OCI-LY7 (cell line): ENCODE results near the gene CCDC178. TPM values are rescaled to one million over a fixed set of nuclear protein-coding genes. Genes with fewer than 3 reads are reported as not detected.

ENCODE experiments used
- BruUV-seq: library from RNA; stranded (reverse); fragments of 400-500 nt; replicated peaks from 2 replicates; lab custom pipeline; 2021; lab: Mats Ljungman, UMichigan
- CTCF ChIA-PET: fragments of 300-600 bp; sonication (Branson Sonifier 250); formaldehyde crosslinking; loops from one replicate; lab custom pipeline; 2022; ENCODE audit warnings: antibody characterized with exemption; ENCODE audit not compliant: unreplicated experiment; lab: Charles Lee
- POLR2A ChIA-PET: fragments of 300-600 bp; sonication (Branson Sonifier 250); formaldehyde crosslinking; loops from one replicate; lab custom pipeline; 2022; ENCODE audit warnings: antibody characterized with exemption; lab: Charles Lee
- DNase-seq: peaks from one replicate; pipeline ENCODE4 v3.0.0-alpha.2; 2015; ENCODE audit warnings: low spot score
- H2AFZ ChIP-seq: fragments of 200-600 bp; sonication (generic), shearing (Covaris generic); 2 replicates; pipeline ENCODE4 v1.6.1; 2014; ENCODE audit warnings: mild to moderate bottlenecking, antibody characterized with exemption, low read length, moderate library complexity
- H3K27ac ChIP-seq: fragments of 200-600 bp; sonication (generic); 2 replicates; pipeline ENCODE4 v1.5.1; 2014; ENCODE audit warnings: mixed run types, low read depth, mild to moderate bottlenecking, moderate library complexity, low read length, inconsistent platforms; ENCODE audit not compliant: poor library complexity, severe bottlenecking
- H3K36me3 ChIP-seq: fragments of 200-600 bp; sonication (generic); 2 replicates; pipeline ENCODE4 v1.6.1; 2014; ENCODE audit warnings: mild to moderate bottlenecking, antibody characterized with exemption, low read length, moderate library complexity, mixed read lengths; ENCODE audit not compliant: insufficient read depth
- H3K4me1 ChIP-seq: fragments of 200-600 bp; sonication (generic); 2 replicates; pipeline ENCODE4 v1.5.1; 2014; ENCODE audit warnings: mild to moderate bottlenecking, low read length; ENCODE audit not compliant: insufficient read depth, poor library complexity, severe bottlenecking
- H3K4me2 ChIP-seq: fragments of 200-600 bp; sonication (generic); 2 replicates; pipeline ENCODE4 v1.6.1; 2014; ENCODE audit warnings: mild to moderate bottlenecking, low read length
- H3K4me3 ChIP-seq: fragments of 200-600 bp; sonication (generic); 2 replicates; pipeline ENCODE4 v1.5.1; 2014; ENCODE audit warnings: mild to moderate bottlenecking, low read depth, low read length; ENCODE audit not compliant: poor library complexity, severe bottlenecking
- H3K79me2 ChIP-seq: fragments of 200-600 bp; sonication (generic); 2 replicates; pipeline ENCODE4 v1.6.1; 2016; ENCODE audit warnings: low read depth, mild to moderate bottlenecking, low read length, moderate library complexity, mixed read lengths; ENCODE audit not compliant: insufficient read depth
- H3K9me2 ChIP-seq: fragments of 200-600 bp; sonication (generic); 2 replicates; pipeline ENCODE4 v1.6.1; 2016; ENCODE audit warnings: mild to moderate bottlenecking, low read length, mixed read lengths; ENCODE audit not compliant: insufficient read depth
- H3K9me3 ChIP-seq: fragments of 200-600 bp; sonication (generic); 2 replicates; pipeline ENCODE4 v1.6.1; 2014; ENCODE audit warnings: mild to moderate bottlenecking, mixed run types, low read length, mixed read lengths
- H4K20me1 ChIP-seq: fragments of 200-600 bp; sonication (generic); 2 replicates; pipeline ENCODE4 v1.6.1; 2014; ENCODE audit warnings: mild to moderate bottlenecking, antibody characterized with exemption, low read length, moderate library complexity, mixed read lengths; ENCODE audit not compliant: insufficient read depth
- EZH2phosphoT487 ChIP-seq: fragments of 200-600 bp; sonication (generic); IDR thresholded peaks from 2 replicates; pipeline ENCODE4 v1.6.1; 2018; ENCODE audit warnings: low read depth, borderline replicate concordance, mild to moderate bottlenecking, mixed run types, antibody characterized with exemption, low read length, moderate library complexity, mixed read lengths
- intact Hi-C: fragments of 100-400 bp; cut with micrococcal nuclease; formaldehyde crosslinking; loops from one replicate; pipeline ENCODE4 v1.10.0; 2022; ENCODE audit not compliant: unreplicated experiment
- total RNA-seq, 2 experiments: library from RNA; depleted of rRNA in 1 of 2; stranded (reverse); fragments of >200 nt in 1 of 2; shearing (Covaris generic) in 1 of 2; gene quantifications; 2 replicates each; pipeline ENCODE4 v1.2.3, GENCODE V29; 2014 to 2022
- TF ChIP-seq, protein P1 (sequence below): fragments of 200-600 bp; sonication (generic); conservative IDR thresholded peaks from 2 replicates; pipeline ENCODE4 v1.5.1; 2014; ENCODE audit warnings: mild to moderate bottlenecking, antibody characterized with exemption, low read length, moderate library complexity, mixed read lengths

CCDC178 gene
- total RNA-seq, 2 experiments from 2014 or later: not detected

DNA sequence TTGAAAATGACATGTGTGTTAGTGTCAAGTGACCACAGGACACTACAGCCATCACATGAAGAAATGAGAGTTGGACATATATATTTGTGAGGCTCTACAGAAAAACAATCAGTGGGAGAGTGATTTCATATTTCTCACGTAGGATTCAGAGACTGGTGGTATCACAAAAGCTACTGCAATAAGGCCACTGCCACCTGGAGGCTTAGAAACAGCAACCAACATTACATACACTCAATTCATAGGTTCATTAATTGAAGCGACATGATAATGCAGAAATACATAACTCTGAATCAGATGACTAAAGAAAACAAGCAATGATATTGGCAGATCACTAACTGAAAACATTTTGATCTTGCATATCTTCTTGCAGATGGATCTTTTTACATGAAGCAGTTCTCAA, 419.6 kb downstream of the CCDC178 start:
- Histone ChIP-seq H3K9me3 (no peaks in the 10 kb centered on the region), H3K4me2 (no peak overlapping the region), H3K79me2 (no peaks in the 10 kb centered on the region), H4K20me1 (no peaks in the 10 kb centered on the region), H2AFZ (no peak overlapping the region), H3K27ac (no peak overlapping the region), H3K9me2 (no peaks in the 10 kb centered on the region), H3K4me1 (no peaks in the 10 kb centered on the region), H3K4me3 (no peak overlapping the region), H3K36me3 (no peaks in the 10 kb centered on the region)
- ChIA-PET CTCF (no interaction called here), POLR2A (no interaction called here)
- intact Hi-C loops: no loop called here
- no TSS peak for BruUV-seq
- no peak for TF ChIP-seq EZH2phosphoT487
- TF ChIP-seq, protein P1, sequence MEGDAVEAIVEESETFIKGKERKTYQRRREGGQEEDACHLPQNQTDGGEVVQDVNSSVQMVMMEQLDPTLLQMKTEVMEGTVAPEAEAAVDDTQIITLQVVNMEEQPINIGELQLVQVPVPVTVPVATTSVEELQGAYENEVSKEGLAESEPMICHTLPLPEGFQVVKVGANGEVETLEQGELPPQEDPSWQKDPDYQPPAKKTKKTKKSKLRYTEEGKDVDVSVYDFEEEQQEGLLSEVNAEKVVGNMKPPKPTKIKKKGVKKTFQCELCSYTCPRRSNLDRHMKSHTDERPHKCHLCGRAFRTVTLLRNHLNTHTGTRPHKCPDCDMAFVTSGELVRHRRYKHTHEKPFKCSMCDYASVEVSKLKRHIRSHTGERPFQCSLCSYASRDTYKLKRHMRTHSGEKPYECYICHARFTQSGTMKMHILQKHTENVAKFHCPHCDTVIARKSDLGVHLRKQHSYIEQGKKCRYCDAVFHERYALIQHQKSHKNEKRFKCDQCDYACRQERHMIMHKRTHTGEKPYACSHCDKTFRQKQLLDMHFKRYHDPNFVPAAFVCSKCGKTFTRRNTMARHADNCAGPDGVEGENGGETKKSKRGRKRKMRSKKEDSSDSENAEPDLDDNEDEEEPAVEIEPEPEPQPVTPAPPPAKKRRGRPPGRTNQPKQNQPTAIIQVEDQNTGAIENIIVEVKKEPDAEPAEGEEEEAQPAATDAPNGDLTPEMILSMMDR: peak; percentile 45
- DNase-seq: peak; percentile 11

DNA sequence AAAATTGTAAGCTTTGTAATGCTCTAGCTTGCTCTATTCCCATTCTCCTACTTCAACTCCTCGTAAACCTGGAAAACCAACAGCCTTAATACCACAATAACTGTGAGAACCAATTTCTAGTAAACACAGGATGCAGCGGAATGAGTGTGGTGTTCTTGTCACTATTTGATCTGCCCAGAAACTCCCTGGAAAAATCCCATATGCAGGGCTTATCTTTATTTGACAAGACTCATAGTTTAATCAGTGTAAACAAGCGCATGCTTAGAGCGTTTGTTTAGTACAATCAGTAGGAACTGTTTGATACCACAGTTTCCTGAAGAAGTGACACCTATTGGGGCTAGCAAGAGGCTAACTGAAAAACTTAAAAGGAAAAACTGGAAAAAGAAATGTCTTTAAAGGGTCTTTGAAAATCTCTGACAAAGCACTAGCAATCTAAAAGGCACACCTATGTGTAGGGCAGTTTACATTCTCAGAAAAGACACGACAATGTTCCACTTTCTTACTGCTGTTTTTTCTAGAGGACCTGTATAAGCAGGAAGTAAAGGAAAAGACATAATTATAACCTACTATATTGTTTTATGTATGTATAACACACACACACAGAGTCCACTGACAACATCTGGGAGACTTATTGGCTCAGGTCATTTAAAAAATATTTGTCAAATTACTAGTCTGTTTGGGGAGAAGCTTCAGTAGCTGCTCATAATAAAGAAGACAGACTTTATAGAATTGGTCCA, 426.3 kb downstream of the CCDC178 start:
- no peak for DNase-seq
- CTCF ChIA-PET: no interaction called here
- Histone ChIP-seq H3K79me2 (no peaks in the 10 kb centered on the region), H3K4me2 (no peak overlapping the region), H3K36me3 (no peaks in the 10 kb centered on the region), H3K9me2 (no peaks in the 10 kb centered on the region), H3K4me1 (no peaks in the 10 kb centered on the region), H3K9me3 (no peaks in the 10 kb centered on the region), H2AFZ (no peak overlapping the region), H3K27ac (no peak overlapping the region), H4K20me1 (no peaks in the 10 kb centered on the region), H3K4me3 (no peak overlapping the region)
- no peak for TF ChIP-seq EZH2phosphoT487
- TF ChIP-seq, protein P1: no peak
- POLR2A ChIA-PET: no interaction called here
- BruUV-seq: no TSS peak
- intact Hi-C loops: no loop called here

- DNase-seq: no peak
- Histone ChIP-seq H3K9me2 (no peaks in the 10 kb centered on the region), H3K4me3 (no peak overlapping the region), H3K4me1 (no peaks in the 10 kb centered on the region), H2AFZ (no peak overlapping the region), H3K4me2 (no peak overlapping the region), H3K36me3 (no peaks in the 10 kb centered on the region), H3K27ac (no peak overlapping the region), H3K9me3 (no peaks in the 10 kb centered on the region), H4K20me1 (no peaks in the 10 kb centered on the region), H3K79me2 (no peaks in the 10 kb centered on the region)
- intact Hi-C loops: no loop called here
- ChIA-PET POLR2A (no interaction called here), CTCF (no interaction called here)
- no peak for TF ChIP-seq EZH2phosphoT487
- TF ChIP-seq, protein P1: no peak
- BruUV-seq: no TSS peak
Measured at GRCh38 chr18:33010149-33010548, 430.4 kb downstream of the CCDC178 start.
